Endometrial microvascular endothelial cells (primary cell): ENCODE data around the gene S100A2. TPM values are rescaled to one million over a fixed set of nuclear protein-coding genes. Genes with fewer than 3 reads are reported as not detected.
"Not testable (repeated sequence)": the region's sequence is repeated elsewhere in the genome, so short reads cannot be mapped to it uniquely, and the experiment has no call there.

Experiments
- in situ Hi-C: cut with HindIII; loops from 2 replicates; pipeline ENCODE4 v1.10.0; 2017; ENCODE audit warnings: low sequenced_read_pairs, low pct_unique_long_range_greater_than_20kb; ENCODE audit errors: inconsistent ontology term
- total RNA-seq: library from RNA; depleted of rRNA; stranded (reverse); fragments of >200 nt; gene quantifications from one replicate; pipeline ENCODE4 v1.2.3, GENCODE V29; 2015; ENCODE audit errors: inconsistent ontology term

The S100A2 gene
- total RNA-seq, 1 donor from 2014 or later: 3.5 TPM

DNA sequence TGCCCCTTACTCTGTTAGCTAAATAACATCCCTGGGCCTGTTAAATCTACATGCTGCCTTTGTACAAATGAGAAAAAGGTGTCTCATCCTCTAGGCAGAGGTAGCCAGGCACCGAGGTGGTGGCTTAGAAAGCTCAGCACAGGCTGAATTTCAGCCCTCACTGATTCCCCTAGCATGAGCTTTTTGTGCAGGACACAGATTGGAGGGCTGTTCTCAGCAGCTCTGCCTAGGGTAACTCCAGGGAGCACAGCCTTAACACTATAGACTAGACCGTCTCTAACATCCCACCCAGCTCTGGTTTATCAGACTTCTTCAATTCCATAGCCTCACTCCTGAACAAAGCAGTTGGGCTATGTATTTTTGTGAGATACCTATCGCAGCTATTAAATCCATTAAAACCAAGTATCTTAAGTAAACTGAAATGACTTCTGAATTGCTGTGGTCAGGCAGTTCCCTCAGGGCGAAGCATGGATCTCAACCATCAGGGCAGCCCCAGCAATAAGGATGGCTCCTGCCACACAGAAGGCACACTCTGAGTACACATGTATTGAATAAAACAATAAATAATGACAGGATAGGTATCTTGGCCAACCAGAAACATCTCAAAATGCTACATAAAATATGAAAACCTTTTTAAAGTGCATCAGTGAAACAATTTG, 44.7 kb downstream of the S100A2 start:
- in situ Hi-C loops: no loop called here

GRCh38 chr1:153520137-153520691, 45.4 kb downstream of the S100A2 start:
- in situ Hi-C loops: not testable (repeated sequence)

DNA sequence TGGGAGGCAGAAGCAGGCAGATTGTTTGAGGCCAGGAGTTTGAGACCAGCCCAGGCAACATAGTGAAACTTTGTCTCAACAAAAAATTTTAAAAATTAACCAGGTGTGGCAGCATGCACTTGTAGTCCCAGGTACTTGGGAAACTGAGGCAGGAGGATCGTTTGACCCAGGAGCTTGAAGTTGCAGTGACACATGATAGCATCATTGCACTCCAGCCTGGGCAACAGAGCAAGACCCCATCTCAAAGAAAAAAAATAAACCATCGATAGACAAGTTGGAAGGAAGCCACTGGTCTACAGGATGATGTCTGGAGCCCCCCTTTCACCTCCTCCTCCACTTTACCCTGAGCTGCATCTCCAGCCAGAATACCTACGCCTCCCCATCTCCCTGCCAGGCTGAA, 46.4 kb downstream of the S100A2 start:
- in situ Hi-C loops: no loop called here

DNA sequence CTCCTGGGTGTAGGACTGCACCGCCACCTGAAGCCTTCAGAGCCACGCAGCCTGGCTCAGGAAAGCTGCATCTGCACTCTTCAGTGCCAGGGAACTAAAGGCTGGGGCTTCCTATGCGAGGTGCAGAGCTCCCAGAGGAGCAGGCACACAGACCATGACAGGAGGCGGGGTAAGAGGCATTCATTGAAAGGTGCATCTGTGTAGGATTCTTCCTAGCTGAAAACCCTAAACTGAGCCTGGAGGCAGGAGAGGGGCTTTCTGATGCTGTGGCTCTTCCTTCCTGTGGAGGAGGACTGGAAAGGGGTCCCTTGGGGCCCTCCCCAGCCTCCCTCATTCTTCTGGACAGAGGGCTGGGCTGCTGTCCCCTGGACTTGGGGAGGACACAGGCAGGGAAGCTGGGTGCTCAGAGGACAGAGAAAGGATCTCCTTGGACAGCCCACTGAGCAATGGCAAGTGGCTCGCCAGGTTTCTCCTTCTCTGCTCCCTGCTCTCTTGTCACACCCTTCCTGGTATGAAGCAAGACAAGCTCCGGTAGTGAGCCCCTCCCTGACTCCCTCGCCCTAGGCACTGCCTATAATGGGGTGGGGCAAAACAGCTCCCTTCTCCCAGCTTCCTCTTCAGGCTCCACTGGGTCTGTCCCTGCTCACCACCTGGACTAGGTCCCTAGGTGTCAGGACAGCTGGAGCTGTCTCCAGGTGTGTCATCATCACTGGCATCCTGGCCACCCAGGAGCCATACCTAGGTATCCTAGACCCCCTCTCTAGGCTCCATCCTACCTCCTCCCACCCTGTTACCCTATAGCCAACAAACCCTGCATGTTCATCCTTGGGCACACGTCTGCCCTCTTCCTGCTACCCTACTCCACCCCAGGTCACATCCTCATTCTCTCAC, 49.9 kb downstream of the S100A2 start:
- in situ Hi-C loops: no loop called here

DNA sequence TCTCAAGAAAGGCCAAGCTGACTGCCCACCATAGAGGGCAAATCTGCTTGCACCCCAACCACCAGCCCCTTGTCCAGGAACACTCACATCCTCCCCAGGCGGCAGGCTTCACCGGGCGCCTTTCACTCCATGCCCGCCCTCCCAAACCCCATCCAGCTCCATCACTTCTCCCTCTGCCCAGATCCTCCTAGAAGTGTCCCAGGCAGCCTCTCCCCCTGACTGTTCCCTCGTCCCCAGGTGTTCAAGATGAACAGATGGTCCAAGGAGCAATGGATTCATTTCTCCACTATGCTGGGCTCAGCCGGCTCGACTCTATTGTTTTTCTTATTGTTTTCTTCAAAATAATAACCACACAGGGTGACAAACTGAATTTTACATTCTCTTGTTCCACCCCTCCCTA, 52.0 kb downstream of the S100A2 start:
- in situ Hi-C loops: no loop called here

GRCh38 chr1:153513023-153513422, 52.6 kb downstream of the S100A2 start:
- in situ Hi-C loops: no loop called here

Other genes with a start within 250 kb of the S100A2 start
- gene PGLYRP4, start 217.0 kb downstream of the S100A2 start, total RNA-seq: not detected
- gene S100A9, start 208.0 kb downstream of the S100A2 start, total RNA-seq: not detected
- gene S100A12, start 190.2 kb downstream of the S100A2 start, total RNA-seq: not detected
- gene S100A8, start 174.8 kb downstream of the S100A2 start, total RNA-seq: not detected
- gene S100A7A, start 149.3 kb downstream of the S100A2 start, total RNA-seq: not detected
- not detected for gene S100A7, start 105.2 kb downstream of the S100A2 start, total RNA-seq
- 690 TPM for gene S100A6, start 29.9 kb downstream of the S100A2 start, total RNA-seq
- gene S100A5, start 24.9 kb downstream of the S100A2 start, total RNA-seq: not detected
- gene S100A4, start 20.0 kb downstream of the S100A2 start, total RNA-seq: 9.4 TPM
- 3.7 TPM for gene S100A3, start 16.6 kb downstream of the S100A2 start, total RNA-seq
- 892 TPM for gene S100A16, start 47.3 kb upstream of the S100A2 start, total RNA-seq
- not detected for gene S100A14, start 50.5 kb upstream of the S100A2 start, total RNA-seq
- 75.1 TPM for gene S100A13, start 61.7 kb upstream of the S100A2 start, total RNA-seq
- gene S100A1, start 62.6 kb upstream of the S100A2 start, total RNA-seq: not detected
- gene CHTOP, start 68.2 kb upstream of the S100A2 start, total RNA-seq: 28.2 TPM
- 68.6 TPM for gene SNAPIN, start 92.9 kb upstream of the S100A2 start, total RNA-seq
- gene ILF2, start 105.1 kb upstream of the S100A2 start, total RNA-seq: 320 TPM
- gene NPR1, start 112.8 kb upstream of the S100A2 start, total RNA-seq: 2.6 TPM
- gene INTS3, start 162.2 kb upstream of the S100A2 start, total RNA-seq: 21.0 TPM
- gene SLC27A3, start 209.6 kb upstream of the S100A2 start, total RNA-seq: 18.0 TPM